Tibial artery (tissue), 4 donors: ENCODE results near the gene C3orf18.

Experiments used
- DNase-seq, 2 donors: peaks; one replicate each; pipeline ENCODE4 v3.0.0-alpha.2; 2019
- H3K27ac ChIP-seq, 2 donors: fragments of 200-600 bp; sonication (generic) in 1 of 2; 1 replicate in 1 of 2; 2 replicates in 1 of 2; pipeline ENCODE4 v1.5.1; 2018 to 2019; ENCODE audit warnings: mild to moderate bottlenecking in 1 of 2
- H3K27me3 ChIP-seq, 2 donors: fragments of 200-600 bp; sonication (generic) in 1 of 2; one replicate each; pipeline versions ENCODE4 v1.5.1 to v1.6.0; 2016 to 2019
- H3K36me3 ChIP-seq, 3 donors: fragments of 200-600 bp; sonication (generic) in 2 of 3; one replicate each; pipeline ENCODE4 v1.5.1; 2016 to 2019; ENCODE audit warnings: mild to moderate bottlenecking in 2 of 3
- H3K4me1 ChIP-seq, 4 donors: fragments of 200-600 bp; sonication (generic) in 2 of 4; 1 replicate in 3 of 4; 2 replicates in 1 of 4; pipeline ENCODE4 v1.5.1; 2016 to 2019
- H3K4me3 ChIP-seq, 2 donors: fragments of 200-600 bp; sonication (generic) in 1 of 2; 1 replicate in 1 of 2; 2 replicates in 1 of 2; pipeline ENCODE4 v1.5.1; 2018 to 2019; ENCODE audit warnings: mild to moderate bottlenecking in 2 of 2
- H3K9me3 ChIP-seq, 3 donors: fragments of 200-600 bp; sonication (generic) in 1 of 3; one replicate each; pipeline ENCODE4 v1.5.1; 2016 to 2019
- CTCF ChIP-seq, 2 experiments: fragments of 200-600 bp in 1 of 2; fragments of 450-650 bp in 1 of 2; IDR thresholded peaks; one replicate each; pipeline ENCODE4 v1.5.1; 2017 to 2019; ENCODE audit warnings: antibody characterized with exemption in 2 of 2, mild to moderate bottlenecking in 1 of 2, moderate library complexity in 1 of 2
- intact Hi-C: fragments of 100-400 bp; cut with DNase I; formaldehyde crosslinking; loops from one replicate; pipeline ENCODE4 v1.15.0; 2023; ENCODE audit warnings: low total_unique reads

C3orf18 gene

GRCh38 chr3:50542177-50543034 is 25.1 kb downstream of the C3orf18 start:
- no peaks in the 10 kb centered on the region for H3K9me3 ChIP-seq
- H3K4me3 ChIP-seq: no peak overlapping the region
- H3K36me3 ChIP-seq: no peaks in the 10 kb centered on the region
- peak; percentile 86 to 89 for TF ChIP-seq CTCF (IDR thresholded peaks at IDR 0.05)
- H3K4me1 ChIP-seq: no peaks in the 10 kb centered on the region
- peak; percentile 68 to 80 for DNase-seq
- intact Hi-C loops: loop anchor here (2.0 to 5.0 kb wide), 2 partner anchors 106 to 195 kb away; partner anchors contain the start of gene ZMYND10
- peaks cover 0 to 5% of the 10 kb centered on the region in 2 donors for H3K27me3 ChIP-seq
- no peak overlapping the region for H3K27ac ChIP-seq

GRCh38 chr3:50539356-50540286 is 27.9 kb downstream of the C3orf18 start:
- DNase-seq: no peak
- Histone ChIP-seq H3K27ac (no peak overlapping the region), H3K27me3 (peaks cover 0 to 11% of the 10 kb centered on the region in 2 donors), H3K4me1 (no peaks in the 10 kb centered on the region), H3K4me3 (no peak overlapping the region), H3K36me3 (no peaks in the 10 kb centered on the region), H3K9me3 (no peaks in the 10 kb centered on the region)
- TF ChIP-seq CTCF (IDR thresholded peaks at IDR 0.05): no peak
- intact Hi-C loops: loop anchor here (5.0 kb wide), 1 partner anchor 192 kb away; the partner anchor contains the start of gene ZMYND10

GRCh38 chr3:50537421-50538129 is 30.0 kb downstream of the C3orf18 start:
- no peak overlapping the region for H3K4me3 ChIP-seq
- H3K27me3 ChIP-seq: peaks cover 0 to 11% of the 10 kb centered on the region in 2 donors
- no peaks in the 10 kb centered on the region for H3K9me3 ChIP-seq
- H3K4me1 ChIP-seq: peaks cover 0 to 3% (median 3%) of the 10 kb centered on the region in 4 donors
- H3K27ac ChIP-seq: no peak overlapping the region
- intact Hi-C loops: no loop called here
- DNase-seq: no peak
- no peaks in the 10 kb centered on the region for H3K36me3 ChIP-seq
- no peak for TF ChIP-seq CTCF (IDR thresholded peaks at IDR 0.05)

- H3K4me1 ChIP-seq: peaks cover 0 to 9% (median 8%) of the 10 kb centered on the region in 4 donors
- H3K9me3 ChIP-seq: no peaks in the 10 kb centered on the region
- peaks cover 0 to 11% of the 10 kb centered on the region in 2 donors for H3K27me3 ChIP-seq
- H3K36me3 ChIP-seq: no peaks in the 10 kb centered on the region
- H3K4me3 ChIP-seq: no peak overlapping the region
- intact Hi-C loops: no loop called here
- no peak overlapping the region for H3K27ac ChIP-seq
- no peak for TF ChIP-seq CTCF (IDR thresholded peaks at IDR 0.05)
- no peak for DNase-seq
Observed at GRCh38 chr3:50536471-50537180, 30.9 kb downstream of the C3orf18 start.
